Activated B cell treated with CpG ODN at 0.5 μM for 24 hours (primary cell): ENCODE data around the gene AMBRA1. TPM values are rescaled to one million over a fixed set of nuclear protein-coding genes. Genes with fewer than 3 reads are reported as not detected.

ENCODE experiments used
- ATAC-seq: fragments of 200-7000 bp; cut with Tn5 transposase; one replicate; pipeline ENCODE4 v1.10.0; 2021; ENCODE audit warnings: low read depth, mild to moderate bottlenecking, moderate library complexity
- CTCF ChIA-PET: fragments of 350-600 bp; sonication (Branson Sonifier 250); formaldehyde crosslinking; loops from one replicate; lab custom pipeline; 2021; ENCODE audit warnings: antibody characterized with exemption; lab: Charles Lee
- POLR2A ChIA-PET: fragments of 350-600 bp; sonication (Branson Sonifier 250); formaldehyde crosslinking; loops from one replicate; lab custom pipeline; 2021; ENCODE audit warnings: antibody characterized with exemption; lab: Charles Lee
- DNase-seq: peaks from one replicate; pipeline ENCODE4 v3.0.0; 2022
- H3K27ac Mint-ChIP-seq: one replicate; pipeline ENCODE4 v1.8.0; 2020; ENCODE audit warnings: mixed read lengths
- H3K27me3 Mint-ChIP-seq: one replicate; pipeline ENCODE4 v1.8.0; 2021; ENCODE audit warnings: mixed read lengths
- H3K36me3 Mint-ChIP-seq: one replicate; pipeline ENCODE4 v1.8.0; 2021; ENCODE audit warnings: low read depth, mixed read lengths
- H3K4me1 Mint-ChIP-seq: one replicate; pipeline ENCODE4 v1.8.0; 2021; ENCODE audit warnings: mixed read lengths
- H3K4me3 Mint-ChIP-seq: one replicate; pipeline ENCODE4 v1.8.0; 2020; ENCODE audit warnings: mild to moderate bottlenecking, mixed read lengths
- H3K9me3 Mint-ChIP-seq: one replicate; pipeline ENCODE4 v1.8.0; 2020; ENCODE audit warnings: mixed read lengths
- intact Hi-C: fragments of 100-400 bp; cut with micrococcal nuclease; formaldehyde crosslinking; loops from one replicate; pipeline ENCODE4 v1.15.1; 2024
- total RNA-seq: library from RNA; stranded (reverse); gene quantifications from 2 replicates; pipeline ENCODE4 v1.2.3, GENCODE V29; 2022
- TF ChIP-seq, protein P1 (sequence below): fragments of 200-600 bp; IDR thresholded peaks from one replicate; pipeline ENCODE4 v1.8.0; 2022; ENCODE audit warnings: antibody characterized with exemption, mild to moderate bottlenecking

The AMBRA1 gene
- total RNA-seq, 1 donor from 2014 or later: 39.1 TPM

DNA sequence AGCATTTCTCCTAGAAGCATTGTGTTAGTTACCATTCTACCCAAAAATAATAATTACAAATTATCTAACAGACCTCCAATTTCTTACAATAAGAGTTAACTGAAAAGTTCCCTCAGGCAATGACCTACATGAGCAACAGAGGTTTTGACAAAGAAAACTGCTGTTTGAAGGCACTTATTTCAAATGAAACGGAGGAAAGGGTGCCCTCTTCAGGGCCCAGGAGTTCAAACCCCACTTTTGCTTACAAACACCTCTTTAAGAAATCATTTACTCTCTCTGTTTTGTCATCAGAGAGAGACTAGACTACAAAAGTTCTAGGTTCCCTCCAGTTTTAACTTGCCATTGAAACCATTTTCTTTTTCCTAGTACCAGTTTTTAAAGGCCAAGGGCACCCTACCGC, 56.7 kb downstream of the AMBRA1 start:
- peaks cover 13% of the 10 kb centered on the region for H3K4me1 Mint-ChIP-seq
- H3K9me3 Mint-ChIP-seq: no peaks in the 10 kb centered on the region
- DNase-seq: no peak
- no peak overlapping the region for H3K4me3 Mint-ChIP-seq
- ChIA-PET CTCF (interaction anchor here (1.2 to 2.7 kb wide), 3 partner anchors 8 to 47 kb away, joined by 3 to 7 read pairs (median 4); no protein-coding TSS in a partner anchor), POLR2A (no interaction called here)
- no peaks in the 10 kb centered on the region for H3K27me3 Mint-ChIP-seq
- ATAC-seq: no peak
- intact Hi-C loops: loop anchor here (5.0 kb wide), 1 partner anchor 190 kb away; the partner anchor contains the start of gene DGKZ
- no peak overlapping the region for H3K27ac Mint-ChIP-seq
- H3K36me3 Mint-ChIP-seq: peaks cover 33% of the 10 kb centered on the region
- TF ChIP-seq, protein P1, sequence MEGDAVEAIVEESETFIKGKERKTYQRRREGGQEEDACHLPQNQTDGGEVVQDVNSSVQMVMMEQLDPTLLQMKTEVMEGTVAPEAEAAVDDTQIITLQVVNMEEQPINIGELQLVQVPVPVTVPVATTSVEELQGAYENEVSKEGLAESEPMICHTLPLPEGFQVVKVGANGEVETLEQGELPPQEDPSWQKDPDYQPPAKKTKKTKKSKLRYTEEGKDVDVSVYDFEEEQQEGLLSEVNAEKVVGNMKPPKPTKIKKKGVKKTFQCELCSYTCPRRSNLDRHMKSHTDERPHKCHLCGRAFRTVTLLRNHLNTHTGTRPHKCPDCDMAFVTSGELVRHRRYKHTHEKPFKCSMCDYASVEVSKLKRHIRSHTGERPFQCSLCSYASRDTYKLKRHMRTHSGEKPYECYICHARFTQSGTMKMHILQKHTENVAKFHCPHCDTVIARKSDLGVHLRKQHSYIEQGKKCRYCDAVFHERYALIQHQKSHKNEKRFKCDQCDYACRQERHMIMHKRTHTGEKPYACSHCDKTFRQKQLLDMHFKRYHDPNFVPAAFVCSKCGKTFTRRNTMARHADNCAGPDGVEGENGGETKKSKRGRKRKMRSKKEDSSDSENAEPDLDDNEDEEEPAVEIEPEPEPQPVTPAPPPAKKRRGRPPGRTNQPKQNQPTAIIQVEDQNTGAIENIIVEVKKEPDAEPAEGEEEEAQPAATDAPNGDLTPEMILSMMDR: no peak

DNA sequence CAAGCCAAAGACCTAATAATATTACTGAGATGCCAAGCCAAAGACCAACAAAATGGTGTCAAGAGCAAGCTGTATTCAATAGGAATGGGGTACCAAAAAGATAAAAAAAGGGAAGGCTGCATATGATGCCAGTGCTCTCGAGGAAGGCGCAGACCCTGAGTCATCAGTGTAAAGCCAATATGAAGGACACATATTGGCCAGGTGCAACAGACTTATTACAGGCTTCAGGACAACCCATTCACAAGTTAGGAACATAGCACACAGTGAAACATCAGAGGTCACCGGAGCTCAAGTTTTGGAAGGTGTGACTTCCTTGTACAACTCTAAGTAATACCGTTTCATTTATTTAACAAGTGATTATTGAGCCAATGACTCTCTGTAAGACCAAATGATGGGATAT, 58.1 kb downstream of the AMBRA1 start:
- Mint-ChIP-seq H3K4me3 (no peak overlapping the region), H3K9me3 (no peaks in the 10 kb centered on the region), H3K4me1 (peaks cover 13% of the 10 kb centered on the region), H3K27me3 (no peaks in the 10 kb centered on the region), H3K36me3 (peaks cover 20% of the 10 kb centered on the region), H3K27ac (no peak overlapping the region)
- CTCF ChIA-PET: interaction anchor here (1.1 to 2.0 kb wide), 2 partner anchors 46 kb away, joined by 3 to 4 read pairs; no protein-coding TSS in a partner anchor
- ATAC-seq: no peak
- POLR2A ChIA-PET: no interaction called here
- TF ChIP-seq, protein P1: no peak
- intact Hi-C loops: loop anchor here (5.0 kb wide), 1 partner anchor 188 kb away; the partner anchor contains the start of gene DGKZ
- DNase-seq: no peak

- H3K9me3 Mint-ChIP-seq: no peaks in the 10 kb centered on the region
- DNase-seq (no peak), ATAC-seq (no peak)
- H3K27ac Mint-ChIP-seq: no peak overlapping the region
- TF ChIP-seq, protein P1: no peak
- no peaks in the 10 kb centered on the region for H3K27me3 Mint-ChIP-seq
- no peak overlapping the region for H3K4me3 Mint-ChIP-seq
- POLR2A ChIA-PET: no interaction called here
- H3K36me3 Mint-ChIP-seq: peaks cover 10% of the 10 kb centered on the region
- intact Hi-C loops: loop anchor here (5.0 kb wide), 1 partner anchor 187 kb away; the partner anchor contains the start of gene DGKZ
- CTCF ChIA-PET: interaction anchor here (2.0 kb wide), 1 partner anchor 45 kb away, joined by 4 read pairs; no protein-coding TSS in a partner anchor
- peaks cover 15% of the 10 kb centered on the region for H3K4me1 Mint-ChIP-seq
Observed at GRCh38 chr11:46534711-46535110, 59.1 kb downstream of the AMBRA1 start.

- TF ChIP-seq, protein P1: no peak
- H3K36me3 Mint-ChIP-seq: peaks cover 7% of the 10 kb centered on the region
- no peaks in the 10 kb centered on the region for H3K9me3 Mint-ChIP-seq
- no peak overlapping the region for H3K4me3 Mint-ChIP-seq
- POLR2A ChIA-PET: no interaction called here
- DNase-seq: no peak
- no peaks in the 10 kb centered on the region for H3K27me3 Mint-ChIP-seq
- CTCF ChIA-PET: interaction anchor here (2.0 kb wide), 1 partner anchor 43 kb away, joined by 4 read pairs; no protein-coding TSS in a partner anchor
- H3K27ac Mint-ChIP-seq: no peak overlapping the region
- intact Hi-C loops: no loop called here
- H3K4me1 Mint-ChIP-seq: peaks cover 25% of the 10 kb centered on the region
- no peak for ATAC-seq
Observed at GRCh38 chr11:46533396-46534100, 60.3 kb downstream of the AMBRA1 start.

- Mint-ChIP-seq H3K27ac (no peak overlapping the region), H3K9me3 (no peaks in the 10 kb centered on the region), H3K4me3 (no peak overlapping the region), H3K27me3 (no peaks in the 10 kb centered on the region), H3K36me3 (peaks cover 5% of the 10 kb centered on the region), H3K4me1 (peaks cover 22% of the 10 kb centered on the region)
- ATAC-seq (no peak), DNase-seq (no peak)
- TF ChIP-seq, protein P1: no peak
- ChIA-PET CTCF (interaction anchor here (0.9 to 1.2 kb wide), 7 partner anchors 18 to 200 kb away, joined by 3 to 5 read pairs (median 3); no protein-coding TSS in a partner anchor), POLR2A (no interaction called here)
- intact Hi-C loops: loop anchor here (1.0 to 5.0 kb wide), 5 partner anchors 38 to 291 kb away; partner anchors contain the start of genes ATG13 and HARBI1
Observed at GRCh38 chr11:46529928-46530574, 63.8 kb downstream of the AMBRA1 start.
